Neuronal stem cell (in vitro differentiated cells): Measurements from ENCODE around the gene ZFP91.
A peak's percentile ranks its signal among the peaks of the same experiment; 100 is the strongest.

ENCODE experiments used
- DNase-seq: peaks from one replicate; pipeline ENCODE4 v3.0.0-alpha.2; 2013; ENCODE audit warnings: low spot score
- H2AFZ ChIP-seq: one replicate; pipeline ENCODE4 v1.6.1; 2013; ENCODE audit warnings: mild to moderate bottlenecking, low read length, inconsistent platforms
- H2AK5ac ChIP-seq: 2 replicates; pipeline ENCODE4 v1.6.1; 2013; ENCODE audit warnings: low read depth, mild to moderate bottlenecking, inconsistent platforms, low read length, moderate library complexity, mixed read lengths
- H2BK120ac ChIP-seq: 2 replicates; pipeline ENCODE4 v1.6.1; 2013; ENCODE audit warnings: low read depth, mild to moderate bottlenecking, inconsistent platforms, low read length, moderate library complexity, mixed read lengths
- H2BK12ac ChIP-seq: one replicate; pipeline ENCODE4 v1.6.1; 2013; ENCODE audit warnings: low read length, inconsistent platforms
- H2BK15ac ChIP-seq: 2 replicates; pipeline ENCODE4 v1.6.1; 2013; ENCODE audit warnings: mild to moderate bottlenecking, low read length, inconsistent platforms, mixed read lengths
- H2BK5ac ChIP-seq: one replicate; pipeline ENCODE4 v1.6.1; 2013; ENCODE audit warnings: inconsistent platforms, mild to moderate bottlenecking, low read length, moderate library complexity
- H3K14ac ChIP-seq: one replicate; pipeline ENCODE4 v1.6.1; 2013; ENCODE audit warnings: low read length, inconsistent platforms
- H3K18ac ChIP-seq: 2 replicates; pipeline ENCODE4 v1.6.1; 2013; ENCODE audit warnings: low read length, inconsistent platforms
- H3K23ac ChIP-seq: 2 replicates; pipeline ENCODE4 v1.6.1; 2013; ENCODE audit warnings: low read depth, mild to moderate bottlenecking, mixed read lengths, low read length, inconsistent platforms; ENCODE audit not compliant: poor library complexity
- H3K27ac ChIP-seq: replicated peaks from 3 replicates; pipeline ENCODE4 v1.5.1; 2013; ENCODE audit warnings: low read length, inconsistent platforms
- H3K27me3 ChIP-seq, 3 experiments: 2 replicates each; pipeline ENCODE4 v1.6.1; 2013; ENCODE audit warnings: low read length in 3 of 3, mild to moderate bottlenecking in 2 of 3, inconsistent platforms in 1 of 3, low read depth in 1 of 3, mixed read lengths in 1 of 3, moderate library complexity in 1 of 3; ENCODE audit not compliant: control insufficient read depth in 3 of 3, insufficient read depth in 3 of 3
- H3K36me3 ChIP-seq, 2 donors: replicated peaks in 1 of 2; 2 replicates each; pipeline ENCODE4 v1.6.1; 2013; ENCODE audit warnings: low read length in 2 of 2; ENCODE audit not compliant: control insufficient read depth in 2 of 2, insufficient read depth in 2 of 2
- H3K4ac ChIP-seq: 2 replicates; pipeline ENCODE4 v1.6.1; 2013; ENCODE audit warnings: inconsistent platforms, mild to moderate bottlenecking, low read length, moderate library complexity
- H3K4me1 ChIP-seq, 2 donors: 1 replicate in 1 of 2; 2 replicates in 1 of 2; pipeline ENCODE4 v1.6.1; 2013; ENCODE audit warnings: low read length in 2 of 2, low read depth in 1 of 2; ENCODE audit not compliant: control insufficient read depth in 2 of 2, insufficient read depth in 1 of 2
- H3K4me2 ChIP-seq: one replicate; pipeline ENCODE4 v1.6.1; 2013; ENCODE audit warnings: mild to moderate bottlenecking, low read length, inconsistent platforms; ENCODE audit not compliant: insufficient read depth, poor library complexity, severe bottlenecking
- H3K4me3 ChIP-seq, 2 donors: 2 replicates each; pipeline ENCODE4 v1.5.1; 2013; ENCODE audit warnings: low read length in 2 of 2, mild to moderate bottlenecking in 2 of 2, inconsistent platforms in 1 of 2, moderate library complexity in 1 of 2
- H3K79me1 ChIP-seq: one replicate; pipeline ENCODE4 v1.6.1; 2013; ENCODE audit warnings: low read depth, mild to moderate bottlenecking, inconsistent platforms, low read length, moderate library complexity
- H3K9ac ChIP-seq: one replicate; pipeline ENCODE4 v1.6.1; 2013; ENCODE audit warnings: mild to moderate bottlenecking, low read depth, low read length, inconsistent platforms; ENCODE audit not compliant: poor library complexity
- H3K9me3 ChIP-seq, 2 donors: replicated peaks in 1 of 2; 2 replicates each; pipeline versions ENCODE3 to v1.6.1; 2013; ENCODE audit warnings: low read length in 2 of 2, mild to moderate bottlenecking in 2 of 2, inconsistent platforms in 1 of 2, low read depth in 1 of 2, mixed read lengths in 1 of 2, moderate library complexity in 1 of 2; ENCODE audit not compliant: control insufficient read depth in 2 of 2, insufficient read depth in 1 of 2
- H4K8ac ChIP-seq: one replicate; pipeline ENCODE4 v1.6.1; 2013; ENCODE audit warnings: low read depth, mild to moderate bottlenecking, inconsistent platforms, low read length, moderate library complexity
- H4K91ac ChIP-seq: one replicate; pipeline ENCODE4 v1.6.1; 2013; ENCODE audit warnings: low read length, low read depth, mild to moderate bottlenecking, inconsistent platforms; ENCODE audit not compliant: poor library complexity
- WGBS, 2 donors: extraction: QIAGEN DNeasy Blood & Tissue Kit; methylation state at CpG; one replicate each; pipeline ENCODE4 v1.1.7; 2013; ENCODE audit warnings: missing lambda C conversion rate in 2 of 2, mixed read lengths in 1 of 2; ENCODE audit not compliant: insufficient read length in 2 of 2, insufficient replicate concordance in 1 of 2; ENCODE audit errors: extremely low coverage in 2 of 2; 5-methylcytosine and 5-hydroxymethylcytosine counted together

The ZFP91 gene

GRCh38 chr11:58574881-58575280 is 4.0 kb upstream of the ZFP91 start:
- no peak overlapping the region for H2AK5ac ChIP-seq
- no peak overlapping the region for H3K18ac ChIP-seq
- no peak overlapping the region for H3K23ac ChIP-seq
- H4K91ac ChIP-seq = no peak overlapping the region
- H3K14ac ChIP-seq = no peak overlapping the region
- no peak overlapping the region for H2BK15ac ChIP-seq
- H3K9me3 ChIP-seq = no peaks in the 10 kb centered on the region
- no peak overlapping the region for H3K4me3 ChIP-seq
- H2BK5ac ChIP-seq = no peak overlapping the region
- H2BK120ac ChIP-seq = no peak overlapping the region
- H3K27me3 ChIP-seq = no peaks in the 10 kb centered on the region
- no peak overlapping the region for H4K8ac ChIP-seq
- no peaks in the 10 kb centered on the region for H3K4me1 ChIP-seq
- no peak overlapping the region for H3K9ac ChIP-seq
- H3K27ac ChIP-seq = no peak overlapping the region
- no peak overlapping the region for H3K4ac ChIP-seq
- no peak for DNase-seq
- no peak overlapping the region for H3K4me2 ChIP-seq
- H2BK12ac ChIP-seq = no peak overlapping the region
- H2AFZ ChIP-seq = no peak overlapping the region
- H3K79me1 ChIP-seq = no peaks in the 10 kb centered on the region
- peaks cover 0 to 4% of the 10 kb centered on the region in 2 donors for H3K36me3 ChIP-seq

GRCh38 chr11:58575377-58576020 is 3.4 kb upstream of the ZFP91 start, which contains the start of gene LPXN:
Gene LPXN, minus strand, starts transcription at chr11:58575856. Its CDS starts 84 bp downstream, at chr11:58575772.
- H3K36me3 ChIP-seq = peaks cover 0 to 5% of the 10 kb centered on the region in 2 donors
- no peak within 1 kb of the TSS for H3K18ac ChIP-seq
- H3K79me1 ChIP-seq = no peaks in the 10 kb centered on the region
- H4K91ac ChIP-seq = no peak within 1 kb of the TSS
- no peak within 1 kb of the TSS for H3K14ac ChIP-seq
- H3K4me1 ChIP-seq = peaks cover 0 to 1% of the 10 kb centered on the region in 2 donors
- no peaks in the 10 kb centered on the region for H3K9me3 ChIP-seq
- peak within 1 kb of the TSS in 1 of 2 donors; percentile 97 for H3K4me3 ChIP-seq
- no peak within 1 kb of the TSS for H2BK120ac ChIP-seq
- no peak within 1 kb of the TSS for H2AFZ ChIP-seq
- H2BK15ac ChIP-seq = no peak within 1 kb of the TSS
- no peak within 1 kb of the TSS for H2BK5ac ChIP-seq
- no peak within 1 kb of the TSS for H2BK12ac ChIP-seq
- no peak within 1 kb of the TSS for H3K4me2 ChIP-seq
- H3K23ac ChIP-seq = no peak within 1 kb of the TSS
- no CpG with 5 or more reads among the region's 6 CpGs for WGBS, 2 donors
- H3K27ac ChIP-seq = no peak within 1 kb of the TSS
- H3K4ac ChIP-seq = no peak within 1 kb of the TSS
- no peak for DNase-seq
- H4K8ac ChIP-seq = no peak within 1 kb of the TSS
- no peak within 1 kb of the TSS for H2AK5ac ChIP-seq
- H3K9ac ChIP-seq = no peak within 1 kb of the TSS
- H3K27me3 ChIP-seq = no peaks in the 10 kb centered on the region

- Histone ChIP-seq H3K4ac (no peak overlapping the region), H3K27me3 (no peaks in the 10 kb centered on the region), H3K23ac (no peak overlapping the region), H2BK15ac (no peak overlapping the region), H3K14ac (no peak overlapping the region), H4K91ac (no peak overlapping the region), H3K79me1 (no peaks in the 10 kb centered on the region), H3K36me3 (peaks cover 0 to 17% of the 10 kb centered on the region in 2 donors), H2AFZ (peak overlapping the region; percentile 93), H3K27ac (no peak overlapping the region), H4K8ac (no peak overlapping the region), H2BK5ac (no peak overlapping the region), H3K4me1 (peaks cover 1 to 9% of the 10 kb centered on the region in 2 donors), H3K4me2 (peak overlapping the region; percentile 45), H3K9ac (no peak overlapping the region), H3K4me3 (peak overlapping the region in 1 of 2 donors; percentile 97), H2BK120ac (no peak overlapping the region), H3K9me3 (no peaks in the 10 kb centered on the region), H2AK5ac (no peak overlapping the region), H2BK12ac (no peak overlapping the region), H3K18ac (no peak overlapping the region)
- WGBS, 2 donors = no CpG with 5 or more reads among the region's 4 CpGs
- no peak for DNase-seq
Measured at GRCh38 chr11:58576887-58577471, 1.9 kb upstream of the ZFP91 start.

GRCh38 chr11:58577555-58578135 is 1.2 kb upstream of the ZFP91 start:
- Histone ChIP-seq H3K4me3 (peak overlapping the region; percentile 91 to 97), H3K14ac (no peak overlapping the region), H2BK5ac (no peak overlapping the region), H3K9ac (peak overlapping the region; percentile 70), H2BK15ac (no peak overlapping the region), H3K27ac (peak overlapping the region; percentile 89), H2AFZ (peak overlapping the region; percentile 93), H3K4ac (no peak overlapping the region), H3K4me2 (peak overlapping the region; percentile 45), H3K36me3 (peaks cover 0 to 21% of the 10 kb centered on the region in 2 donors), H2AK5ac (no peak overlapping the region), H3K4me1 (peaks cover 1 to 9% of the 10 kb centered on the region in 2 donors), H4K8ac (no peak overlapping the region), H3K23ac (no peak overlapping the region), H2BK120ac (no peak overlapping the region), H3K18ac (peak overlapping the region; percentile 56), H3K27me3 (no peaks in the 10 kb centered on the region), H3K79me1 (no peaks in the 10 kb centered on the region), H3K9me3 (no peaks in the 10 kb centered on the region), H4K91ac (no peak overlapping the region), H2BK12ac (no peak overlapping the region)
- no peak for DNase-seq
- WGBS, 2 donors = no CpG with 5 or more reads among the region's 21 CpGs
